GM12891 (cell line): ENCODE results near the gene MRS2.
"Not testable (repeated sequence)": the region's sequence is repeated elsewhere in the genome, so short reads cannot be mapped to it uniquely, and the experiment has no call there.

ENCODE experiments used
- DNase-seq: peaks from one replicate; pipeline ENCODE4 v3.0.0; 2011; ENCODE audit warnings: low spot score; ENCODE audit not compliant: insufficient read length
- FAIRE-seq: peaks from 2 replicates; lab custom pipeline; 2011; peaks lifted over from hg19 to GRCh38; lab: Jason Lieb, UNC
- PAX5 ChIP-seq: IDR thresholded peaks from 2 replicates; pipeline ENCODE4 v1.6.1; 2011; ENCODE audit warnings: low read length, moderate library complexity, mild to moderate bottlenecking; ENCODE audit not compliant: insufficient read depth, severe bottlenecking
- POLR2A ChIP-seq: IDR thresholded peaks from 2 replicates; pipeline ENCODE4 v1.6.1; 2011; ENCODE audit warnings: low read depth, low read length, control low read depth
- POLR2AphosphoS5 ChIP-seq: IDR thresholded peaks from 2 replicates; pipeline ENCODE4 v1.6.1; 2011; ENCODE audit warnings: low read depth, low read length, control low read depth
- POU2F2 ChIP-seq: IDR thresholded peaks from 2 replicates; pipeline ENCODE4 v1.6.1; 2011; ENCODE audit warnings: low read depth, mild to moderate bottlenecking, control low read depth, low read length, moderate library complexity
- SPI1 ChIP-seq: IDR thresholded peaks from 2 replicates; pipeline ENCODE4 v1.6.1; 2011; ENCODE audit warnings: low read depth, low read length, control low read depth
- TAF1 ChIP-seq: IDR thresholded peaks from 2 replicates; pipeline ENCODE4 v1.6.1; 2011; ENCODE audit warnings: low read depth, low read length, control low read depth

Gene MRS2

GRCh38 chr6:24391208-24391607 is 11.5 kb upstream of the MRS2 start:
- no peak for DNase-seq
- no peak for FAIRE-seq
- TF ChIP-seq POU2F2: no peak
- TF ChIP-seq TAF1: no peak
- TF ChIP-seq PAX5: no peak
- TF ChIP-seq POLR2A: no peak
- TF ChIP-seq SPI1: no peak
- TF ChIP-seq POLR2AphosphoS5: no peak

GRCh38 chr6:24391756-24392405 is 10.9 kb upstream of the MRS2 start:
- TF ChIP-seq PAX5: no peak
- TF ChIP-seq TAF1: no peak
- no peak for TF ChIP-seq POU2F2
- no peak for TF ChIP-seq SPI1
- TF ChIP-seq POLR2AphosphoS5: no peak
- no peak for TF ChIP-seq POLR2A
- FAIRE-seq (no peak), DNase-seq (peak; percentile 25)

- FAIRE-seq (no peak), DNase-seq (no peak)
- no peak for TF ChIP-seq PAX5
- no peak for TF ChIP-seq POLR2A
- no peak for TF ChIP-seq TAF1
- TF ChIP-seq POLR2AphosphoS5: no peak
- TF ChIP-seq POU2F2: no peak
- TF ChIP-seq SPI1: no peak
Measured at GRCh38 chr6:24394061-24394779, 8.5 kb upstream of the MRS2 start.

GRCh38 chr6:24394780-24395437 is 7.8 kb upstream of the MRS2 start:
- no peak for FAIRE-seq
- no peak for DNase-seq

GRCh38 chr6:24396824-24397223 is 5.9 kb upstream of the MRS2 start:
- FAIRE-seq (no peak), DNase-seq (no peak)
- TF ChIP-seq POLR2AphosphoS5 (no peak), POU2F2 (no peak), PAX5 (no peak), POLR2A (no peak), TAF1 (no peak), SPI1 (no peak)

More at GRCh38 chr6:24394780-24395437, 7.8 kb upstream of the MRS2 start:
- TF ChIP-seq PAX5: no peak
- TF ChIP-seq POLR2AphosphoS5: no peak
- TF ChIP-seq SPI1: no peak
- no peak for TF ChIP-seq POLR2A
- no peak for TF ChIP-seq POU2F2

- TF ChIP-seq POU2F2: no peak
- TF ChIP-seq POLR2AphosphoS5: no peak
- no peak for TF ChIP-seq TAF1
- TF ChIP-seq PAX5: no peak
- FAIRE-seq: no peak
- no peak for DNase-seq
Measured at GRCh38 chr6:24397631-24398030, 5.1 kb upstream of the MRS2 start.

- FAIRE-seq, DNase-seq: not testable (repeated sequence)
Measured at GRCh38 chr6:24400045-24401039, 2.4 kb upstream of the MRS2 start.

GRCh38 chr6:24401458-24401857 is 1.3 kb upstream of the MRS2 start:
- DNase-seq: no peak
- FAIRE-seq: no peak
- TF ChIP-seq POU2F2 (no peak), POLR2A (no peak), POLR2AphosphoS5 (no peak), SPI1 (no peak), TAF1 (no peak), PAX5 (no peak)

- TF ChIP-seq POLR2A (no peak), PAX5 (no peak), TAF1 (no peak), POU2F2 (no peak)
- DNase-seq (no peak), FAIRE-seq (no peak)
Measured at GRCh38 chr6:24403501-24403824, 727 bp downstream of the MRS2 start.
